HepG2 (cell line): Measurements from ENCODE around the gene AK3. TPM values are rescaled to one million over a fixed set of nuclear protein-coding genes. Genes with fewer than 3 reads are reported as not detected.

Experiments
- ELF3 ChIP-seq: IDR thresholded peaks from 2 replicates; pipeline ENCODE4 v1.6.1; 2016; ENCODE audit warnings: missing genetic modification reagents, missing compliant biosample characterization
- FOXC1 ChIP-seq: sonication (generic); formaldehyde crosslinking; IDR thresholded peaks from 2 replicates; pipeline ENCODE4 v1.8.0; 2022; ENCODE audit warnings: mild to moderate bottlenecking, missing genetic modification reagents, borderline replicate concordance
- FOXM1 ChIP-seq: sonication (generic); formaldehyde crosslinking; IDR thresholded peaks from 2 replicates; pipeline ENCODE4 v1.5.0; 2020; ENCODE audit warnings: missing genetic modification reagents
- FOXO4 ChIP-seq: sonication (generic); formaldehyde crosslinking; conservative IDR thresholded peaks from 2 replicates; pipeline ENCODE4 v1.8.1; 2023; ENCODE audit warnings: missing genetic modification reagents
- HNF4G ChIP-seq, 2 experiments: sonication (generic) in 1 of 2; formaldehyde crosslinking in 1 of 2; IDR thresholded peaks; 2 replicates each; pipeline versions ENCODE4 v1.4.0 to v1.6.1; 2011 to 2020; ENCODE audit warnings: borderline replicate concordance in 2 of 2, low read depth in 2 of 2, mild to moderate bottlenecking in 2 of 2, low read length in 1 of 2, missing genetic modification reagents in 1 of 2, moderate library complexity in 1 of 2
- IRX3 ChIP-seq: sonication (generic); formaldehyde crosslinking; IDR thresholded peaks from 2 replicates; pipeline ENCODE4 v1.8.1; 2023; ENCODE audit warnings: mild to moderate bottlenecking, low read depth, missing genetic modification reagents, borderline replicate concordance
- KAT7 ChIP-seq: IDR thresholded peaks from 2 replicates; pipeline ENCODE4 v1.6.1; 2018; ENCODE audit warnings: borderline replicate concordance, missing compliant biosample characterization
- LBX2 ChIP-seq: sonication (generic); formaldehyde crosslinking; IDR thresholded peaks from 2 replicates; pipeline ENCODE4 v1.5.0; 2020; ENCODE audit warnings: missing genetic modification reagents, mild to moderate bottlenecking, borderline replicate concordance
- NR2F1 ChIP-seq, 2 experiments: fragments of 450-650 bp in 1 of 2; formaldehyde crosslinking in 1 of 2; IDR thresholded peaks; 2 replicates each; pipeline versions ENCODE4 v1.5.0 to v1.6.1; 2016 to 2020; ENCODE audit warnings: mild to moderate bottlenecking in 1 of 2, missing compliant biosample characterization in 1 of 2, missing genetic modification reagents in 1 of 2, moderate library complexity in 1 of 2
- POLR2A ChIP-seq, 2 experiments: IDR thresholded peaks; 2 replicates each; pipeline ENCODE4 v1.6.1; 2011; ENCODE audit warnings: low read depth in 2 of 2, low read length in 2 of 2, mild to moderate bottlenecking in 1 of 2, moderate library complexity in 1 of 2; ENCODE audit not compliant: insufficient read depth in 1 of 2
- PPARG ChIP-seq: conservative IDR thresholded peaks from 2 replicates; pipeline ENCODE4 v1.6.1; 2016; ENCODE audit warnings: missing biosample characterization, missing genetic modification reagents
- PREB ChIP-seq: sonication (generic); formaldehyde crosslinking; IDR thresholded peaks from 2 replicates; pipeline ENCODE4 v1.4.0; 2020; ENCODE audit warnings: missing genetic modification reagents
- SAFB2 ChIP-seq: sonication (generic); formaldehyde crosslinking; IDR thresholded peaks from 2 replicates; pipeline ENCODE4 v1.5.1; 2020; ENCODE audit warnings: missing genetic modification reagents, low read depth, mild to moderate bottlenecking, borderline replicate concordance
- SOX5 ChIP-seq: IDR thresholded peaks from 2 replicates; pipeline ENCODE4 v1.6.1; 2016; ENCODE audit warnings: borderline replicate concordance
- ZFP37 ChIP-seq: sonication (generic); formaldehyde crosslinking; IDR thresholded peaks from 2 replicates; pipeline ENCODE4 v1.4.0; 2020; ENCODE audit warnings: missing genetic modification reagents, borderline replicate concordance
- ZNF687 ChIP-seq: sonication (generic); formaldehyde crosslinking; IDR thresholded peaks from 2 replicates; pipeline ENCODE4 v1.5.1; 2020; ENCODE audit warnings: mild to moderate bottlenecking, missing genetic modification reagents, moderate library complexity
- ZXDC ChIP-seq: sonication (generic); formaldehyde crosslinking; IDR thresholded peaks from 2 replicates; pipeline ENCODE4 v1.5.0; 2020; ENCODE audit warnings: mild to moderate bottlenecking, missing genetic modification reagents
- polyA plus RNA-seq, 8 experiments: library from polyadenylated mRNA; depleted of rRNA in 3 of 8; stranded (reverse) in 7 of 8; unstranded in 1 of 8; fragments of >200 nt; fragmentation: Illumina TruSeq in 4 of 8; extraction: Trizol in 4 of 8; gene quantifications; 2 replicates each; pipeline versions ENCODE4 v1.2.1 to v1.2.3, GENCODE V29; 2011 to 2016; ENCODE audit warnings: low read depth in 4 of 8, missing spikeins in 1 of 8, mixed read lengths in 1 of 8; ENCODE audit not compliant: insufficient read depth in 1 of 8
- total RNA-seq, 5 experiments: library from RNA; depleted of rRNA; stranded (reverse); fragments of >200 nt; fragmentation: Illumina TruSeq; extraction: Trizol; gene quantifications; 2 replicates each; pipeline ENCODE4 v1.2.3, GENCODE V29; 2016; ENCODE audit warnings: low read depth in 1 of 5

The AK3 gene
- total and polyA plus RNA-seq, 2 of the 13 experiments (the other 11 are each of a cell fraction or from before 2014, with no cell fraction given), result 76.8 to 109 TPM

GRCh38 chr9:4740638-4741364 lies at the start of gene AK3 (continued):
- TF ChIP-seq FOXM1 (CRISPR knock-in tag) (no peak; the same call in 1 of the 2 replicates), PPARG (no peak; the same call in none of the 2 replicates), ZNF687 (CRISPR knock-in tag) (peak; percentile 92), FOXO4 (CRISPR knock-in tag) (no peak), HNF4G (IDR thresholded peaks at IDR 0.05; ENCODE audit: borderline replicate concordance, low read depth, low read length) (peak; percentile 85; the same call in 1 of the 2 replicates), HNF4G (CRISPR knock-in tag; IDR thresholded peaks at IDR 0.05; ENCODE audit: borderline replicate concordance, low read depth) (no peak), LBX2 (0 out of 2 replicates have a peak, but pooled peaks have one; percentile 16), PREB (CRISPR knock-in tag) (peak; percentile 85), KAT7 (CRISPR knock-in tag) (peak; percentile 83), SAFB2 (CRISPR knock-in tag) (peak; percentile 66; the same call in 1 of the 2 replicates), ZFP37 (CRISPR knock-in tag) (no peak; the same call in none of the 2 replicates), IRX3 (CRISPR knock-in tag) (peak; percentile 69; the same call in 1 of the 2 replicates), POLR2A (IDR thresholded peaks at IDR 0.05; ENCODE audit: insufficient read depth in 1 of 2, low read depth in 2 of 2, low read length in 2 of 2) (peak; percentile 87 to 89), ZXDC (CRISPR knock-in tag) (no peak; the same call in 1 of the 2 replicates), SOX5 (CRISPR knock-in tag) (peak; percentile 54; the same call in 1 of the 2 replicates), ELF3 (CRISPR knock-in tag) (peak; percentile 97), FOXC1 (no peak), NR2F1 (CRISPR knock-in tag; IDR thresholded peaks at IDR 0.05) (peak; percentile 15 to 44; a peak in 2 of 4 replicates)
